ENCODE data around the gene CPNE6. TPM values are rescaled to one million over a fixed set of nuclear protein-coding genes. Genes with fewer than 3 reads are reported as not detected.
A peak's percentile ranks its signal among the peaks of the same experiment; 100 is the strongest.

Gene CPNE6
- total and polyA plus RNA-seq, 2 of the 13 experiments (the other 11 are each of a cell fraction or from before 2014, with no cell fraction given), result not detected

GRCh38 chr14:24093901-24094840, 22.8 kb downstream of the CPNE6 start, which contains the start of gene PCK2 (continued):
- TF ChIP-seq RXRB (CRISPR knock-in tag; IDR thresholded peaks at IDR 0.05; ENCODE audit: borderline replicate concordance) (peak; percentile 89), KDM3A (CRISPR knock-in tag; IDR thresholded peaks at IDR 0.05; ENCODE audit: low read depth) (peak; percentile 99), CSRNP2 (CRISPR knock-in tag; conservative IDR thresholded peaks at IDR 0.05; ENCODE audit: low read depth) (no peak), ZNF431 (CRISPR knock-in tag; IDR thresholded peaks at IDR 0.05; ENCODE audit: borderline replicate concordance, low read depth) (no peak), FOXA3 (CRISPR knock-in tag; IDR thresholded peaks at IDR 0.05) (peak; percentile 76), CBX2 (IDR thresholded peaks at IDR 0.05; ENCODE audit: low read depth, low read length) (no peak), CBX2 (CRISPR knock-in tag; IDR thresholded peaks at IDR 0.05; ENCODE audit: low read depth) (peak; percentile 98), PRMT3 (CRISPR knock-in tag; IDR thresholded peaks at IDR 0.05; ENCODE audit: borderline replicate concordance, low read depth) (no peak), PLRG1 (conservative IDR thresholded peaks at IDR 0.05) (no peak), NFIC (IDR thresholded peaks at IDR 0.05; ENCODE audit: low read length) (no peak), MXD3 (CRISPR knock-in tag; IDR thresholded peaks at IDR 0.05) (peak; percentile 99; the same call in 1 of the 2 replicates), ZNF670 (CRISPR knock-in tag; IDR thresholded peaks at IDR 0.05; ENCODE audit: borderline replicate concordance) (no peak), ZNF296 (CRISPR knock-in tag; conservative IDR thresholded peaks at IDR 0.05) (no peak), GPN1 (CRISPR knock-in tag; IDR thresholded peaks at IDR 0.05; ENCODE audit: borderline replicate concordance) (peak; percentile 98), IRF2 (CRISPR knock-in tag; IDR thresholded peaks at IDR 0.05) (peak; percentile 95), TOE1 (CRISPR knock-in tag; IDR thresholded peaks at IDR 0.05) (no peak), ARNTL (CRISPR knock-in tag; IDR thresholded peaks at IDR 0.05) (peak; percentile 89), SRF (IDR thresholded peaks at IDR 0.05; ENCODE audit: low read depth, low read length) (peak; percentile 53; the same call in 1 of the 2 replicates), FOSL1 (CRISPR knock-in tag; IDR thresholded peaks at IDR 0.05; ENCODE audit: borderline replicate concordance) (peak; percentile 67; the same call in 1 of the 2 replicates), E2F1 (CRISPR knock-in tag; IDR thresholded peaks at IDR 0.05) (peak; percentile 91), ZMAT5 (CRISPR knock-in tag; IDR thresholded peaks at IDR 0.05; ENCODE audit: borderline replicate concordance, low read depth) (no peak)
- TF ChIP-seq, protein P1, sequence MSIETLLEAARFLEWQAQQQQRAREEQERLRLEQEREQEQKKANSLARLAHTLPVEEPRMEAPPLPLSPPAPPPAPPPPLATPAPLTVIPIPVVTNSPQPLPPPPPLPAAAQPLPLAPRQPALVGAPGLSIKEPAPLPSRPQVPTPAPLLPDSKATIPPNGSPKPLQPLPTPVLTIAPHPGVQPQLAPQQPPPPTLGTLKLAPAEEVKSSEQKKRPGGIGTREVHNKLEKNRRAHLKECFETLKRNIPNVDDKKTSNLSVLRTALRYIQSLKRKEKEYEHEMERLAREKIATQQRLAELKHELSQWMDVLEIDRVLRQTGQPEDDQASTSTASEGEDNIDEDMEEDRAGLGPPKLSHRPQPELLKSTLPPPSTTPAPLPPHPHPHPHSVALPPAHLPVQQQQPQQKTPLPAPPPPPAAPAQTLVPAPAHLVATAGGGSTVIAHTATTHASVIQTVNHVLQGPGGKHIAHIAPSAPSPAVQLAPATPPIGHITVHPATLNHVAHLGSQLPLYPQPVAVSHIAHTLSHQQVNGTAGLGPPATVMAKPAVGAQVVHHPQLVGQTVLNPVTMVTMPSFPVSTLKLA (IDR thresholded peaks at IDR 0.05), result peak; percentile 50
- TF ChIP-seq, protein P2, sequence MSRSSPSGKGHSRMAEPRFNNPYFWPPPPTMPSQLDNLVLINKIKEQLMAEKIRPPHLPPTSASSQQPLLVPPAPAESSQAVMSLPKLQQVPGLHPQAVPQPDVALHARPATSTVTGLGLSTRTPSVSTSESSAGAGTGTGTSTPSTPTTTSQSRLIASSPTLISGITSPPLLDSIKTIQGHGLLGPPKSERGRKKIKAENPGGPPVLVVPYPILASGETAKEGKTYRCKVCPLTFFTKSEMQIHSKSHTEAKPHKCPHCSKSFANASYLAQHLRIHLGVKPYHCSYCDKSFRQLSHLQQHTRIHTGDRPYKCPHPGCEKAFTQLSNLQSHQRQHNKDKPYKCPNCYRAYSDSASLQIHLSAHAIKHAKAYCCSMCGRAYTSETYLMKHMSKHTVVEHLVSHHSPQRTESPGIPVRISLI (CRISPR knock-in tag; IDR thresholded peaks at IDR 0.05; ENCODE audit: borderline replicate concordance), result peak; percentile 57; the same call in 1 of the 2 replicates

Measured in HepG2 (cell line).